GM12874 (cell line): Measurements from ENCODE around the gene OR4K15.

ENCODE experiments used
- TF ChIP-seq, protein P1 (sequence below): IDR thresholded peaks from 2 replicates; pipeline ENCODE4 v1.5.1; 2011; ENCODE audit warnings: low read depth, mild to moderate bottlenecking, control low read depth, low read length, moderate library complexity; ENCODE audit not compliant: insufficient read depth

OR4K15 gene

DNA sequence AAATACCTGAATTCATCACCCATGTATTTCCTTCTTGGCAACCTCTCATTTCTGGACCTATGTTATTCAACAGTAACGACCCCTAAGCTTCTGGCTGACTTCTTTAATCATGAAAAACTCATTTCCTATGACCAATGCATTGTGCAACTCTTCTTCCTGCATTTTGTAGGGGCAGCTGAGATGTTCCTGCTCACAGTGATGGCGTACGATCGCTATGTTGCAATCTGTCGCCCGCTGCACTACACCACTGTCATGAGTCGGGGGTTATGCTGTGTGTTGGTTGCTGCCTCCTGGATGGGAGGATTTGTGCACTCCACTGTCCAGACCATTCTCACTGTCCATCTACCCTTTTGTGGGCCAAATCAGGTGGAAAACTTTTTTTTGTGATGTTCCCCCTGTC is 26.9 kb downstream of the OR4K15 start:
- TF ChIP-seq, protein P1, sequence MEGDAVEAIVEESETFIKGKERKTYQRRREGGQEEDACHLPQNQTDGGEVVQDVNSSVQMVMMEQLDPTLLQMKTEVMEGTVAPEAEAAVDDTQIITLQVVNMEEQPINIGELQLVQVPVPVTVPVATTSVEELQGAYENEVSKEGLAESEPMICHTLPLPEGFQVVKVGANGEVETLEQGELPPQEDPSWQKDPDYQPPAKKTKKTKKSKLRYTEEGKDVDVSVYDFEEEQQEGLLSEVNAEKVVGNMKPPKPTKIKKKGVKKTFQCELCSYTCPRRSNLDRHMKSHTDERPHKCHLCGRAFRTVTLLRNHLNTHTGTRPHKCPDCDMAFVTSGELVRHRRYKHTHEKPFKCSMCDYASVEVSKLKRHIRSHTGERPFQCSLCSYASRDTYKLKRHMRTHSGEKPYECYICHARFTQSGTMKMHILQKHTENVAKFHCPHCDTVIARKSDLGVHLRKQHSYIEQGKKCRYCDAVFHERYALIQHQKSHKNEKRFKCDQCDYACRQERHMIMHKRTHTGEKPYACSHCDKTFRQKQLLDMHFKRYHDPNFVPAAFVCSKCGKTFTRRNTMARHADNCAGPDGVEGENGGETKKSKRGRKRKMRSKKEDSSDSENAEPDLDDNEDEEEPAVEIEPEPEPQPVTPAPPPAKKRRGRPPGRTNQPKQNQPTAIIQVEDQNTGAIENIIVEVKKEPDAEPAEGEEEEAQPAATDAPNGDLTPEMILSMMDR: no peak

DNA sequence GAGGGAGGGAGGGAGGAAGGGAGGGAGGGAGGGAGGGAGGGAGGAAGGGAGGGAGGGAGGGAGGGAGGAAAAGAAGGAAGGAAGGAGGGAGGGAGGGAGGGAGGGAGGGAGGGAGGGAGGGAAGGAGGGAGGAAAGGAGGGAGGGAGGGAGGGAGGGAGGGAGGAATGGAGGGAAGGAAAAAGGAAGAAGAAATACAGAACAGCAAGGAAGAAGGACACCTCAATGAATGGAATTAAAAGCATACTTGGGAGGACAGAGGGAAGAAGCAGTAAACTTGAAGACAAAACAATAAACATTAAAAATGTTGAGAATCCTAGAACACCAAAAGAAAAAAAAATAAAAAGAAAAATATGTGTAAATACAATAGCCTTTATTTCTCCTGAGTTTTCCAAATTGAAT is 32.8 kb downstream of the OR4K15 start:
- TF ChIP-seq, protein P1: no peak

DNA sequence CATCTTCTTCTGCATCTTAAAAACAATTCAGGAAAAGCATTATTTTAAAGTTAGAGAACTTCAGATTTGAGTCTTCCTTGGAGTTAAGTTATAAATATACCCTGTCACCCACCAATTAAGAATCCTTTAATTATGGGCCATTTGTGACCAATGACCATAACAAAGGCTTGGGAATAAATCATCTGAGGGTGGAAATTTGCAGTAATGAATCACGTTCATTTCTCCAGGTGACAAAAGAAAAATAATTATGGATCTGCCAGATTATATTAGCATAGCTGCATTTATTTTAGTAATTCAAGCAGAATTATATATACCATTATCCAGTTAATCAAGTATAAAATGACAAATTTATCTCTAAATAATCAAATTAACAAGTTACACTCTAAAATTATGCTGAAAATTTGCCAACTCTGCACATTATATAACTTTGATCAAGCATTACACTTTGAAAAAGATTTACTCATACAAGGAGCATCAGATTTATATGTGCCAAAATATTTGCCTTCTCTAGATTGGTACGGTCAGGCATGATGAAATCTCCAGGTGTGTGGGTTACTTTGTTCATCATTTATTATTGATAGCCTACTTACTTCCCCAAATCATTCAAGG is 44.0 kb downstream of the OR4K15 start, which contains the start of gene OR4K14:
Gene OR4K14 (minus strand): TSS at position 51 of the 609 bp plus-strand sequence. CDS start 4,114 bp downstream, outside the sequence.
- TF ChIP-seq, protein P1: no peak
